Mammary epithelial cell (primary cell): ENCODE measurements around the gene SLC29A1.

Source experiments
- CTCF ChIP-seq, 2 donors: IDR thresholded peaks in 1 of 2; conservative IDR thresholded peaks in 1 of 2; 2 replicates each; pipeline ENCODE4 v1.5.1; 2011 to 2012; ENCODE audit warnings: inconsistent platforms in 2 of 2, low read length in 2 of 2, mild to moderate bottlenecking in 2 of 2, control low read depth in 1 of 2, low read depth in 1 of 2; ENCODE audit not compliant: insufficient read depth in 1 of 2; ENCODE audit errors: extremely low read depth in 1 of 2
- EZH2 ChIP-seq: IDR thresholded peaks from 2 replicates; pipeline ENCODE4 v1.6.1; 2012; ENCODE audit warnings: low read length, inconsistent platforms, borderline replicate concordance

DNA sequence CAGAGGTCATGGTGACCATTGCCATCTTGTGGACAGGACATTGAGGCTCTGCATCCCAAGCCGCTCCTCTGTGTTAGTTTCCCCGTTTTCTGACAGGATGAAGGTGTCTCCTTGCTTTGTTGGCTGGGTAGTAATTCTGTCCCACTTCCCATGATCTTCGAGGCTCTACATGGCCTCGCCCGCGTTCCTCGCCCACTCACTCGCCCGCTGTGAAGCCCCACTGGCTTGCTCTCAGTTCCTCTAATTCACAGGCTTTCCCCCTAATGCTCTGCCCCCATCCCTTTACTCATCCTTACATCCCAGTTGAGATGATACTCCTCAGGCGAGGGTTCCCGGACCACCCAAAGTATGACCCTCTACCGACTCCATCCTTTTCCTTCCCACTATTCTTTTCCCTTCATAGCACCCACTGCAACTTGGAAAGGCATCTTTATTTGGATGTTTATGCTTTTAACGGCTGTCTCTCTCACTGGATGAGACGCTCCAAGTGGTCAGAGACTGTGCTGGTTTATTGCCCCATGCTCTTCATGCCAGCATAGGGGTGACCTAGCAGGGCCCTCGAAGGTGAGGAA is 34.4 kb downstream of the SLC29A1 start:
- no peak for TF ChIP-seq CTCF (conservative IDR thresholded peaks at IDR 0.05 in 1 of 2, IDR thresholded peaks at IDR 0.05 in 1 of 2; ENCODE audit: extremely low read depth in 1 of 2, insufficient read depth in 1 of 2, low read depth in 1 of 2, low read length in 2 of 2)
- no peak for TF ChIP-seq EZH2
